ENCODE results near the gene THRB.
A peak's percentile ranks its signal among the peaks of the same experiment; 100 is the strongest.

Gene THRB

DNA sequence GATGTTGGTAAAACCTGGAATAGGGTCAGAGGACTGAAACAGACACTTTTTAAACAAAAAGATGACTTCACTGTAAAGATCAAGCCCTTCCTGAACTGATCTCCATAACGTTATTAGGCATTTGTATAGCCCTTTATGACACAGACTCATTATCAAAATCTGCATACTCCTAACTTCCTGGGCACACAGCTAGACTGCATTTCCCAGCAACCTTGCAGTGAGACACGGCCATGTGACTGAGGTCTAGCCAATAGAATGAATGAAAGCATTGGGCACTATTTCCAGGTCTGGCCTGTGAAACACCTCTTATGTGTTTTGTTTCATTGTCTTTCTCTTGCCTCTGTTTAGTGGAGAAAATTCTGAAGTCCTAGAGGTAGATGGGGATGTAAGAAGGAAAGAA lies 279.1 kb downstream of the THRB start:
- DNase-seq: no peak

DNA sequence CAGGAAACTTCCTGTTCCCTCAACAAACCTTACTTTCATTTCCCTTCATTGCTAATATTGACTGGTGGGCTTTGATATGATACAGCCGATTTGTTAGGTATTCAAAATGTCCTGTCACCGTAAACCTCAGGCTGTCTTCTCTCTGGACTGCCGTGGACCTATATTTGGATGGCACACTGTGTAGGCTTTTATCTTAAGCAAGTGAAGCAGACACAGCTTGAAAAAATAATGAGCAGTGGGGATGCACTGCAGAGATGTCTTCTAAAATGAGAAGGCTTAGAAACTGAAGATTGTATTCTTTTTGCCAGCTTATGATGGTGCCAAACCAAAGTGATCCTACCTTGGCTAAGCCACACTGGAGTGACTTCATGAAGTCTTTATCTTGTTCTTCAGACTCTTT lies 283.3 kb downstream of the THRB start:
- no peak for DNase-seq

DNA sequence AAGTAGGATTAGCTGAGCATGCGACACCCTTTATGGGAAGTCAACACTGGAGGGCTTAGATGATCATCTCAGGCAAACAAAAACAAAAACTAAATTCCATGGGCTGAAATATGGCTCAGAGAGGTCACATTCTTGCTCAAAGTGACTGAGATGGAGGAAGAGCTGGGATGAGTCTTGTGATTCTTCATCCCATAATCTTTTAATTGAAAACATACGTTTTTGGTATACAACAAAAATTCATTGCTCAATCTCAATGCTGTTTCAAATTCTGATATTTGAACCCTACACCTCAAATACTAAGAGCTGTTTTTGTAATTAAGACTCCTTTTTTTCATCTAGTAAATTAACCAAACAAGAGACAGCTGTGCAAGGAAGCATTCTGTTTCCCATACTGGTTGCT lies 292.6 kb downstream of the THRB start:
- DNase-seq: no peak

DNA sequence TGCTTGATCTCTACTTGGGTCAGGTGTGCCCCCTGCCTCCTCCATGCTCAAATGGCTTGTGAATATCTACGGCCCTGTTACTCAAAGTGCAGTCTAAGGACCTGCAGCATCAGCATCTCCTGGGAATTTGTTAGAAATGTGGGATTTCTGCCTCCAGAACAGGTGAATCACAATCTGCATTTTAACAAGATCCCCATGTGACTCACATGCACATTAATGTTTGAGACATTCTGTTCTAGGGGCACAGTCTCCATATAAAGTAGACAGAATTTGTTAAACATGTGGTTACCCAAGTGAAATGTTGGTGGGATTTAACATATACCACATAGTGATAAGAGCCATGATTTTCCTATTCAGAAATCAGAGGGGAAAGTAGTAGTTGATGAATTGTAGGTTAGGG lies 293.3 kb downstream of the THRB start:
- no peak for DNase-seq

DNA sequence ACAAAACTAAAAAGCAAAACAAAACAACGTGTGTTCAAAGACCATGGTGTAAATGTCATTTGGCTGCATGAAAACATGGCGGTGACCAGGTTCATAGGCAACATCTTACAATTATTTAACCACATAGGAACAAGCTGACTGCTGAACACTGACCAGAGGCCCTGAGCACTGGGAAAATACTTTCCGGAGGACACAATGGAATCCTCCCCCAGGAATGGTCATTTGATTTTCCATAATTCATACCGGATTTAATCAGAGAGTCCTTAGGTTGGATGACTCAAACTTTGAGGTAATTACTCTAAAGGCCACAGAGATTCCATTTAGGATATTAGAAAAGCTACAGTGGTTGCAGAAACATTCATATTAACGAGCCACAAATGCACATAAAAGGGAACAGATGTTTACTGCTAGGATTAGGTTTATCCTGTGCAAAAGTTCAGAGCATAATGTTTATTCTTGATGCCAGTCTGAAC lies 294.8 kb downstream of the THRB start:
- peak; percentile 29 for DNase-seq

DNA sequence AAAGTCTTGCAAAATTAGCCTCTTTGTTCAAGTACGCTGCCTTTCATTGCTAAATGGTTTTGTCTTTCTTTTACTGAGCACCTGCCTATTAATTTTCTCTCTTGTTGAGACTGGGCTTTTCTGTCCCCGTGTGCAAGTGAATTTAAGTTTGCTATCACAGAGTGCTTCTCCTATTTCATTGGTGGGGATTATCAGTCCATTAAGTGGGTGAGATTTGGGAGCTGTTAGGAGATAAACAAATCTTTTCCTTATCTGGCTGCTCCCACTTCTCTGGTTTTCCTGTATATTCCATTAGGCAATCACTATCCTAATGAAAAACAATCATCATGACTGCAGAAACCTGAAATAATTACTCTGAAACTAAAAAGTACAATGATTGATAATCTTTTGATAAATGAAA lies 295.4 kb downstream of the THRB start:
- DNase-seq: no peak

DNA sequence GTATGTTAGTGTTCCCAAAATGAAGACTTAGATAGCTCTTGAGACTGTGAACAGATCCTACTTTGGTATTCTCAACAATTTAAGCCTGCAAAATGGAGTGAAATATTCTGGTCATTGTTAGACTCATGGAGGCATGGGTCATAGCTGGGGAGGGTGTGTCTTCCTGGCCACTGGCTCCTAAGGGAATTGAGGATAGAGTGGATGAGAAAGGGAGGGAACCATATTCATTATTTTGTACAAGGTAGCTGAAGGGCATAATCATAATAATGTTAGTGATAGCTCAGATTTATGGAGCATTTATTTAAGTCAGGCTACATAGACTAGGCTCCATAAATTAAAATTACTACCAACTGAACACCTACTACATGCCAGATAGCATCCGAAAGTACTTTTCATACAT lies 295.9 kb downstream of the THRB start:
- DNase-seq: no peak

DNA sequence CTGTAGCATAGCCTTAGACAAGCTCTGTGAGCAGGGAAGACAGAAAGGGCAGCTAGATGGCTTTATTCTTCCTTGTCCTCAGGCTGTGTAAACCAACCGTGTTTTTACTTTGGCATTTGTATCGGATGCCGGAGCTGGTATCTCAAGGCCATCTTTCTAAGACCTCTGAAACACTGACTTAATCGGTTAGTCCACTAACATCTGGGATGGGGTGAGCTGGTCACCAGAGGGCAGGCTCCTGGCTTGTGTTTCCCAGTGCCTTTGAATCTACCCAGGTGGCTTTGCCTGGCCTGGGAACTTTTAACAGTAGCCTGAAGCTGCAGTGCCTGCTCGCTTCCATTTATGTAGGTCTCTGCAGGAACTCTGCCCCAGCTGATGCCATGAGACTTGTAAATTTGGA lies 296.8 kb downstream of the THRB start:
- no peak for DNase-seq

DNA sequence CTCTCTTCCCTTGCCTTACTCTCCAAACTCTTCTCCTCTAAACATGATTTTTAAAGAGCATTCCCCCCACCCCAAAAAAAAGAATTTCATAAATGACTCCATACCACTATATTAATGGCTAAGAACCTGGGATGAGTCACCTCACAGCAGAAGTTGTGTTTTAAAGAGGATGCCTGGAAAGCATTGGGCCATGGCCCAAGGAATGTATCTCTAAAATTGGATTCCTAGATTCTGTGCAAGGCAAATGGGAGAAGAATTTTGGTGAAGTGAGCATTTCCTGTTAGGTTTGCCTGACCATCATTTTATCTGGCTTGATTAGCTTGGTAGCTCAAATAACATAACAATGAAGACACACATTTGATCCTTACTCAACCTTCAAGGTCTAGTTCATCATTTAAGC lies 298.1 kb downstream of the THRB start:
- peak; percentile 79 for DNase-seq

DNA sequence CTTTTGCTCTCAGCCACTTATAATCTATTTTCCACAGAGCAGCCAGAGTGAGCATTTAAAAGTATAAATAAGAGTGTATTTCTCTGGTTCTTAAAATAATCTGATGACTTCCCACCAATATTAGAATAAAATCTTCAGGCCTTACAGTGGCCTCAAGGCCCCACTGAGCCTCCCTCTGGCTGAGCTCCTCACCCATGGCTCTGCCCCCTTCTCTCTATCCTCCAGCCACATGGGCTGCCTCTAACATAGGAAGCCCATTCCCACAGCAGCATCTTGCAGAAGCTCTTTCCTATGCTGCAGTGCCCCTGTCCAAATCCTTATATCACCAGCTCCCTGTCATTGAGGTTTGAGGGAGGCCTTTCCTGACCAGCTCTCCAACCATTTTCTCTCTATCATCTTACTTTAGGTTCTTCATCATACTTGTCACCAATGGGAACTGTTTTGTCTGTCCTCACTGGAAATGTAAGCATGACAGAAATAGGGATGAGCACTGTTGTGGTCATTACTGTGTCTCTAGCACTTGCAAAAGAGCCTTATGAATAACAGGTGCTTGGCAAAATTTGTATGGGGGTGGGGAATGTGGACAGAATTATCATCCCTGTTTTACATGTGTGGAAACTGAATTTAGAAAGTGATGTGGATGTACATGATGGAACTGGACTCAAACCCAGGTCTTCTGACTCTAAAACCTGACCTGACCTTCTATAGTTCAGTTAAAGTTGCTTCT lies 299.0 kb downstream of the THRB start:
- no peak for DNase-seq

DNA sequence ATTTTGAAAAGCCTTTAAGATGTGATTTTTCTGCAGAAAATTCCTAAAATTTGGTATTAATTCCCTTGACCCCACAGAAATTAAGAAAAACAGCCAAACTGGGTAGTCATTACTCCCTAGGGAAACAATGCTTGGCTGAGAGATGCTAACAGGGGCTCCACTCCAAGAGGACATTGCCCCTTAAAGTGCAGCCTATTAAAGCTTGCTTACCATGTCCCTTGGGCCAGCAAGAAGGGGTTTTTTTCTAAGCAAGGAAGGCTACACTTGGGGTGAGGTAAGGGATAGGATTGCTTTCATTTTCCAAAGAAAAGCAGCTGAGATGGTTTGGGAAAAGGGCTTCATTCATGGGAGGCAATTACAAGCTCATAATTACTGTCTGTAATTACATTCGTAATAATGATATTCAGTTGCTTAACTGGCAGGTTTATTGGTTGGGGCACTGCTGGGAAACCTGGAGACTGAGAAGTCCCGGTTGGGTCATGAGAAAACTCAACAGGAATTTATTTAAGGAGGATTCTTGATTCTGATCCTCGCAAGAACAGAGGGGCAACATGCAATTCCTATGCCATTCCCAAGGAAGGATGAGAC lies 302.1 kb downstream of the THRB start:
- DNase-seq: no peak

DNA sequence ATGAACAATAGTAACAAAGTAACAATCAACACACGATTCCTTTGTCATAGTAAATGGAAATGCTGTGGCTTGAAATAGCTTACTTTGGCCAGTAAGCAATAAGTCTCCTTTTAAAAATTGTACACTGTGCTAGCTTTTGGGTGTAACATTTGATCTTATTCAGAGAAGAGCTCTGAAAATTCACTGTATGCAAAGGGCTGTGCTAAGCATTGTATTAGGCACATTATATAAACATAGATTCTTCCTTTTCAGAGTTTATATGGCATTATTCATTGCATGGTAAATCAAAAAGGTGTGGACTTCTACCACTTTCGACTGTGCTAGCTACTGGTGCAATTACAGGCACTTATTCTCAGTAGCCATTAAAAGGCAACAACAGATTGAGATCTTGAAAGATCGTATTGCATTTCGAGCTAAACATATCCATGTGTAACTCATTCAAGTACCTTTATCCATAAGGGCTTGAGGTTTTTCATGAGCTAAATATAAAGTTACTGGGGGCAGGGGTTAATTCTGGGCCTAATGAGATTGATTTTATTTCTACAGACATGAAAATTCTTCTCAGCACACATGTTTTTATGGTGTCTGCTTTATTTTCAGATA lies 302.7 kb downstream of the THRB start:
- no peak for DNase-seq

DNA sequence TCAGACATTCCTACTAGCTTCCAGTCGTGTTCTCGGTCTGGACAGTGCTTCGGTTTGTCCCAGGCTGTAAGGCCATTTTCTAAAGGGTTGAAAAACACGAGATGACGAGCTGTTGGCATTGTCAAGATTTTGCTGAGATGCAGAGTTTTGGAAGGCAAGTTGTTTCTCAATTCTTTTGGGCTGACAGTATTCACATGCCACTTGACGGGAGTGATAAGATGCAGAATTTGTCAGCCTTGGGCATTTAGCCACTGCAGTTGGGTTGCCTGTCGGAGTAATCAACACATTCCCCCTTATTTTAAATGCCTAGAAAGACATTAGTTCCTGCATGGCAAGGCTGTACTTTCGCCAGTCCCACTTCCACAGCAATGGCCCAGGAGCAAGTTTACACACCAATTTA lies 304.4 kb downstream of the THRB start:
- DNase-seq: no peak

DNA sequence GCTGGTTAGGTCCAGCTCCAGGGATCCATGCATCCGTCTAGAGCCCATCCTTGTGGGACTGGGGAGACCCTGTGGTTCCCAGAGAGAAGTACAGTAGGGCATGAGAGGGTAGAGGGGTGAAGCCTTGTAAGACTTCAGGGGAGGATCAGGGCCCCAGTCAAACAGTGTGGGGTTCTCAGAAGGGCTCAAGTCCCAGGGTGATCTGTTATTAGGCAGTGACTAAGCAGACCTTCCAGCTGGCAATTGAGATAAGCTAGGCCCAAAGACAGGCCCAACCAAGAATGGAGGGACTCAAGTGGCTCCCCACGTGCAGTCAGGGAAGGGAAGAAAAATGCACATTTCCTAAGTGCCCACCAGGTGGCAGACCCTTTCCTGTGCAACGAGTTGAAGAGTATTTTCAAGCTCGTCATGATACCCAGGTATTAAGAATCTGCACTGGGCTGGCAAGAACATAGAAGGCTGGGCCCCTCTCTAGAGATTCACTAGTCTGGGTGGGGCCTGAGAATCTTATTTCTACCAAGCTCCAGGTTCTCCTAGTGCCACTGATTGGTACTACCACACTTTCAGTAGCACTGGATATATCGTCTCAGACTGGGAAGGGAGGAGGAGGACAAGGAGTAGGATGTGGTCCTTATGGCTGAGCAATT lies 308.8 kb downstream of the THRB start:
- peak; percentile 33 for DNase-seq

DNA sequence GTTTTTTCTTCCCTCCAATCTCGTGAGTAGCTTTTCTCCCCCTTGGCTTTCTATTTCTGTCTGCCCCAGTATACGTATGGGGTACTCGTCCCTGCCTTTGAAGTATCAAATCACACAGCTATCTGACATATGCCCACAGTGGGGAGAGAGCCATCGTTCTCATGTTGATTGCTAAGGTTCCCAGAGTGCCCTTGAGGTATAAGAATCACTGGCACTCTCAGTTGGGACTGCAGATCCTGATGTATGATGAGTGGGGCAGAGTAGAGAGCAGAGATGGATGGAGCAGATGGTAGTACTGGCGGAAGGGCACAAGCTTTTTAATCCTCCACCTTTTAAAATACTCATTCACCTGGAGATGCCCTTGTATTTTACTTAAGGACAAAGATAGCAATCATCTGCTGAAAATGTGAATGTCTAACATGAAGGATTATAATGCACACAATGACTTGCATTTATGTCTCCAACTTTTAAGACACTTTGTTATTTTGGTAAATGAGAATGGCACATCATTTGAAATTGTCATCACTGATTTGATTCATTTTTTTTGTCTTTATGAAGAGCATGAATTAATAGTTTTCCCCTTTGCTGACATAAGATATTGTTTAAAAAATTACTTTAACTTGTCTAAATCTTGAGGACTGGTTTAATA lies 310.0 kb downstream of the THRB start:
- DNase-seq: no peak

DNA sequence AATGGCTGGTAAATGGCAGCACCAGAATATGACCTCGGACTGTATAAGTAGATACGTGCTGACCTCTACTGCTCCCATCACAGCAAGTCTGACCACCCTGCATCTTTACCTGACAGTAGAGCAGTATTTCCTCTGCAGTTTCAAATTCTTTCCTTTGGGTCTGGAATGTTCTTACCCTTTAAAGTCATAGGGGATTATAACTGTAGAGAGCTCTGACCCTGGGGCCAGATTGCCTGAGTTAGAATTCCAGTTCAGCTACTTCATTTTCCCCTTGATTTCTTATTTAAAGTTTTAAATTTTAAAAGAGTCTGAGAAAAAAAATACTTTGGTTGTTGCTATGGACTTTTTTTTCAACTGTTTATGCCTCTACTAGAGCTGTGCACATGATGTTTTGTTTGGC lies 311.9 kb downstream of the THRB start:
- DNase-seq: no peak

DNA sequence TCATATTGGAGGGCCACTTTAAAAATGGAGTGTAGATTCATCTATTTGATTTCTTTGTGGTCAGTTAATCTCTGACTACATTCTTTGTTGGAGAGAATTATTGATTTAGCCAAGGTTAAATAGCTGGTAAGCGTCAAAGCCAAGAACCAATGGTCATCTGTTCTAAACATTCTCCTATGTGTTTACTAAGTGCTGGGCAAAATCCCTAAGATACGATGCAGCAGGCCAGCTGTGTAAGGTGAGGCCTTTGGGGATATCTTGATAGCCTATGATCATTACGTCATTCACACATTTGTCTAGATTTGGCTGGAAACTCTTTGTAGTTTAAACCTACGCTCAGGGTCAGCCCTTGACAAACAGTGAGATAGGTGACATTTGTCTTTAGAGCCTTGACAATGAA lies 313.4 kb downstream of the THRB start:
- DNase-seq: no peak

DNA sequence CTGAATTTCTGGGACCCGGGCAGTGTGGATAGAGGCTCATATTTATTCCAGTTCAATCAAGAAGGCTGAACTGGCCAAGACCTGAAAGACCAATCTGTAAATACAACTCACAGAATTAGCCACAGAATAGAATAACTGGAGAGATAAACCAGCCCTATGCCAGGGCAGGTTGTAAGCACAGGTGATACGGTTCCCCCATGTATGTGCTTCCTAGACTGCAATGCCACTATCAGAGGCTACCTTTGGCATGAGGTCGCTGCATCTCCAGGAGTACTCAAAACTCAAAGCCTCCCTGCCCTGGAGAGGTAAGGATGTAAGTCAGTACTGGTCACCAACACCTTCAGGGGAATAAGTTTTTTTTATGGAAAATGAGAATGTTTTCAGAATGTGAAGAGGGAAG lies 314.0 kb downstream of the THRB start:
- DNase-seq: no peak

DNA sequence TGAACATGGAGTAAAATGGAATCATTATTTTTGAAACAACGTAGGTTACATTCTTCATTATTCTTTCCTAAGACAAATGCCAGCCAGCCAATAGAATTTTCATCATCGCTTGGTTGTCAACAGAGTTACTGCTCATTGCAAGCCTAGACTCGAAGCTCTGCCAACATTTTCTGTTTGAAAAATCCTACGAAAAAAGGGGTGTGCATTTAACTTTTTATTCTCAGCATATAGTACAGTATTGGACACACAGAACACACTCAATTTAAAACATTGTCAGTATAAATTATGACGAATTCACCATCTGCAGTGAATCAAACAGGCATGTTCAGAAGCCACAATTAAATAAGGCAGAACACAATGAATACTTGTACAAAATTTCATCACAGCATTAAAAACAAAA lies 317.4 kb downstream of the THRB start:
- no peak for DNase-seq

DNA sequence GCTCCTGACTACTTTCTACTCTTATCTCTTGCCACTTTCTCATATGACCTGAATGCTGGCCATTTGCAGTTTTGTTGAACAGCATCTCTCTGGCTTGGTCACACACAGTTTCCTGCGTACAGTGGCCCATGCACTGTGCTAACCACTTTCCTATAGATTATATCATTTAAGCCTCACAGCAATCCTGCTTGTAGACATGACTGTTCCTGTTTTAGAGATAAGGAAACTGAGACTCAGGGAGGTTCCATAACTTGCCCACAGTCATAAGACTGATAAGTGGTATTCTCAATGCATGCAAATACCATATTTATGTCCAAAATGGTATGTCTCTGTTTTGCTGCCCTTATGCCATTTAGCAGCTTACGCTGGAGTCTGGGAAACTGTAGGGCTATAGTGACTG lies 320.0 kb downstream of the THRB start:
- DNase-seq: no peak

DNA sequence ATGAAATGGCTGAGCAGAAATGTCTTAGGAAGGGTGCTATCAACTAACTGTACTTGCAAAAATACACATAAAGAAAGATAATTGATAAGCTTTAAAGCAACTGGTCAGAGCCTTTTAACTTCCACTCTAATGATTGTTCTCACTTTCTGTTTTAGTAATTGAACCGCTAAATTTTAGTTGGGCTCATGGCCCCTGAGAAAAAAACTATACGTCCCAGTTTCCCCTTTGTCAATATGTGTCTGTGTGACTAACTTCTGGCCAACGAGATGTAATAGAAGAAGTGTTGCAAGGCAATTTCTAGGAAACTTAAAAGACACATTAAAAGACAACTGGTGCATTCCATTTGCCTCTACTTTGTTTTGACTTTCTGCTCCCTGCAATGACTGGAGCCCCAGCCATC lies 325.7 kb downstream of the THRB start:
- DNase-seq: no peak

DNA sequence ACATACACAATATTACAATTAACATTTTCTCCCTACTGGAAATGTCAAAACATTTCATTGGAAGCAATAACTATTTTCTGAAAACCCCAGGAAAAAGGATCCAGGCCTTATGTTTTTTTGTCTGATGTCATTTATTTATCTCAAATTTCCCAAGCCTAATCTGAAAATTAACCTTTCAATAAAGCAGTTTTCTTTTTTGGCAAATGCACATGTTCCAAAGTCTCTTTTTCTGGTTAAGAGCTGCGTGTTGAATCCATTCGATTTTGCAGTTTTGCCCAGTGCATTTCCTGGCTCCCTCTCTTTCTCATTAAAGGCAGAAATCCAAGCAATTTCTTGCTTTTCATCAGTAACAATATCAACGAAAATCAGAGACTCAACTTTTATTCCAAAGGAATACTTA lies 327.2 kb downstream of the THRB start:
- DNase-seq: no peak

DNA sequence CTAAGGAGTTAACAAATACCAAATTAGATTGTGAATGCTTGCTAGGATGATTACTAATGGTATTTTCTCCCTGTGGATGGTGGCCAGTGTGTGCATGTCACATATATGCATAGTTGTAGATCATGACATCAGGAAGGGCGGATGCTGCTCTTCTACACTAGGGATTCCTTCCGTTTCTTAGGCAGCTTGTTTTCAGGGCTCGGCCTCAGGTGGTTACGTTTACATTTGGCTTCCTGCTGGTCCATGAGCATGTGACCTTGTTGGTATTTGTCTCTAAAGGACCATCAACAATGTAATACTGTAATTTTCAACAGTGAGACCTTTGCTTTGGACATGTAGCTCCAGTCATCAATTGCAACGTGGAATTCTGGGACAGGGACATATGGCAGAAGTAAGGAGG lies 328.1 kb downstream of the THRB start:
- DNase-seq: no peak

DNA sequence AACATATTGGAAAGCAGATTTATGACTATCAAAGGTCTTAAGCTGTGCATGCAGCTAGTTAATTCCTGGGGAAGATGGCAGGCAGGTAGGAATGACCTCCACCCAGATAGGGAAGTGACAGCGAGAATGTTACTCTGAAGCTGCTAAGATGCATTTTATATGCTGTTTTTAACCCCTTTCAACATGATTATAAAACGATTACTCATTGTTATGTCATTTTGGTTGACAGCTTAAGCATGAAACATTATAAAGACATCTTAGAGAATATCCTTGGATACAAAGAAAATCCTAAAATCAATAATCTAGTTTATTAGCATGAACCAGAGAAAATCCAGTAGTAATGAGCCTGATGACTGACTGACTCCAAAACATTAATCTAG lies 329.1 kb downstream of the THRB start:
- DNase-seq: no peak
